IMR-90 (cell line): ENCODE measurements around the gene HTRA2.

Experiments used
- BHLHE40 ChIP-seq: fragments of 150-350 bp; IDR thresholded peaks from 2 replicates; pipeline ENCODE4 v1.6.1; 2016; ENCODE audit warnings: mild to moderate bottlenecking, low read depth, low read length
- CEBPB ChIP-seq: IDR thresholded peaks from 2 replicates; pipeline ENCODE4 v1.6.1; 2012; ENCODE audit warnings: low read depth, low read length, improper control_type of control experiment
- CHD1 ChIP-seq: IDR thresholded peaks from 2 replicates; pipeline ENCODE4 v1.6.1; 2012; ENCODE audit warnings: low read depth, low read length, improper control_type of control experiment
- POLR2A ChIP-seq: IDR thresholded peaks from 2 replicates; pipeline ENCODE4 v1.6.1; 2012; ENCODE audit warnings: mild to moderate bottlenecking, low read depth, low read length
- RAD21 ChIP-seq: IDR thresholded peaks from 2 replicates; pipeline ENCODE4 v1.6.1; 2012; ENCODE audit warnings: low read length, improper control_type of control experiment
- RCOR1 ChIP-seq: IDR thresholded peaks from 2 replicates; pipeline ENCODE4 v1.6.1; 2012; ENCODE audit warnings: mild to moderate bottlenecking, low read length, improper control_type of control experiment; ENCODE audit not compliant: insufficient replicate concordance
- RFX5 ChIP-seq: IDR thresholded peaks from 2 replicates; pipeline ENCODE4 v1.8.0; 2012; ENCODE audit warnings: low read depth, mild to moderate bottlenecking, low read length, moderate library complexity
- SMC3 ChIP-seq: fragments of 150-350 bp; IDR thresholded peaks from 2 replicates; pipeline ENCODE4 v1.6.1; 2016; ENCODE audit warnings: low read depth, mild to moderate bottlenecking, antibody characterized with exemption, low read length, moderate library complexity
- TF ChIP-seq, protein P1 (sequence below): conservative IDR thresholded peaks from 2 replicates; pipeline ENCODE4 v1.5.1; 2012; ENCODE audit warnings: mild to moderate bottlenecking, low read depth, low read length, improper control_type of control experiment
- TF ChIP-seq, protein P2 (sequence below): fragments of 150-350 bp; IDR thresholded peaks from 2 replicates; pipeline ENCODE4 v1.6.1; 2017; ENCODE audit warnings: mild to moderate bottlenecking, antibody characterized with exemption, low read length, low read depth
- TF ChIP-seq, protein P3 (sequence below): fragments of 150-350 bp; IDR thresholded peaks from 2 replicates; pipeline ENCODE4 v1.6.1; 2016; ENCODE audit warnings: low read depth, mild to moderate bottlenecking, low read length, moderate library complexity, borderline replicate concordance

DNA sequence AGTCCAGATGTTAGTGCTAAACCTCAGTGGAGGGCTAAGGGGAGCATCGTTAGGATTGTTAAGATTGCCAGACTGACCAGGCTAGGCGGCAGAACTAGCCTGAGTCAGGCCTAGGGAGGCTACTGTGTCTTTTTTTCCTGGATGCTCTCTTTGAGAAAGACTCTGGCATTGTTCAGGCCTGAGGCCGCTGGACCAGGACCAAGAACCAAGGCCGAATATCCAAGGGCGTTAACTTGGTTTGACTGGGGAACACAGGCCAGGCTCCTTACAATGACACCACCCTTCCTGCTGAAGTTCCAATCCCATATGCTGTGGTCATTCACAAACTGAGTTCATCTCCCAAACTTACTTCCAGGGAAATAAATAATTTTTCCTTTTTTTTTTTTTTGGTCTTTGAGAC, 10.6 kb downstream of the HTRA2 start:
- TF ChIP-seq, protein P1, sequence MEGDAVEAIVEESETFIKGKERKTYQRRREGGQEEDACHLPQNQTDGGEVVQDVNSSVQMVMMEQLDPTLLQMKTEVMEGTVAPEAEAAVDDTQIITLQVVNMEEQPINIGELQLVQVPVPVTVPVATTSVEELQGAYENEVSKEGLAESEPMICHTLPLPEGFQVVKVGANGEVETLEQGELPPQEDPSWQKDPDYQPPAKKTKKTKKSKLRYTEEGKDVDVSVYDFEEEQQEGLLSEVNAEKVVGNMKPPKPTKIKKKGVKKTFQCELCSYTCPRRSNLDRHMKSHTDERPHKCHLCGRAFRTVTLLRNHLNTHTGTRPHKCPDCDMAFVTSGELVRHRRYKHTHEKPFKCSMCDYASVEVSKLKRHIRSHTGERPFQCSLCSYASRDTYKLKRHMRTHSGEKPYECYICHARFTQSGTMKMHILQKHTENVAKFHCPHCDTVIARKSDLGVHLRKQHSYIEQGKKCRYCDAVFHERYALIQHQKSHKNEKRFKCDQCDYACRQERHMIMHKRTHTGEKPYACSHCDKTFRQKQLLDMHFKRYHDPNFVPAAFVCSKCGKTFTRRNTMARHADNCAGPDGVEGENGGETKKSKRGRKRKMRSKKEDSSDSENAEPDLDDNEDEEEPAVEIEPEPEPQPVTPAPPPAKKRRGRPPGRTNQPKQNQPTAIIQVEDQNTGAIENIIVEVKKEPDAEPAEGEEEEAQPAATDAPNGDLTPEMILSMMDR, result no peak
- TF ChIP-seq CHD1 (no peak), POLR2A (no peak), SMC3 (no peak), BHLHE40 (no peak), RFX5 (no peak), RAD21 (no peak), CEBPB (no peak), RCOR1 (no peak)
- TF ChIP-seq, protein P2, sequence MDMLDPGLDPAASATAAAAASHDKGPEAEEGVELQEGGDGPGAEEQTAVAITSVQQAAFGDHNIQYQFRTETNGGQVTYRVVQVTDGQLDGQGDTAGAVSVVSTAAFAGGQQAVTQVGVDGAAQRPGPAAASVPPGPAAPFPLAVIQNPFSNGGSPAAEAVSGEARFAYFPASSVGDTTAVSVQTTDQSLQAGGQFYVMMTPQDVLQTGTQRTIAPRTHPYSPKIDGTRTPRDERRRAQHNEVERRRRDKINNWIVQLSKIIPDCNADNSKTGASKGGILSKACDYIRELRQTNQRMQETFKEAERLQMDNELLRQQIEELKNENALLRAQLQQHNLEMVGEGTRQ, result no peak
- TF ChIP-seq, protein P3, sequence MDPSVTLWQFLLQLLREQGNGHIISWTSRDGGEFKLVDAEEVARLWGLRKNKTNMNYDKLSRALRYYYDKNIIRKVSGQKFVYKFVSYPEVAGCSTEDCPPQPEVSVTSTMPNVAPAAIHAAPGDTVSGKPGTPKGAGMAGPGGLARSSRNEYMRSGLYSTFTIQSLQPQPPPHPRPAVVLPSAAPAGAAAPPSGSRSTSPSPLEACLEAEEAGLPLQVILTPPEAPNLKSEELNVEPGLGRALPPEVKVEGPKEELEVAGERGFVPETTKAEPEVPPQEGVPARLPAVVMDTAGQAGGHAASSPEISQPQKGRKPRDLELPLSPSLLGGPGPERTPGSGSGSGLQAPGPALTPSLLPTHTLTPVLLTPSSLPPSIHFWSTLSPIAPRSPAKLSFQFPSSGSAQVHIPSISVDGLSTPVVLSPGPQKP, result no peak
